ENCODE data around the gene ZC3H15.

- TF ChIP-seq GATA3 (IDR thresholded peaks at IDR 0.05; ENCODE audit: low read depth, low read length) (no peak), GATA2 (IDR thresholded peaks at IDR 0.05; ENCODE audit: low read depth, low read length) (no peak)
Observed at GRCh38 chr2:186517090-186517489, 31.0 kb downstream of the ZC3H15 start.
